CD14-positive monocyte (primary cell): ENCODE results near the gene CBX5. TPM values are rescaled to one million over a fixed set of nuclear protein-coding genes. Genes with fewer than 3 reads are reported as not detected.

ENCODE experiments used
- DNase-seq, 3 donors: peaks; one replicate each; pipeline ENCODE4 v3.0.0-alpha.2; 2011 to 2022
- H2AFZ ChIP-seq: 2 replicates; pipeline ENCODE4 v1.6.0; 2012; ENCODE audit warnings: mild to moderate bottlenecking, low read depth, low read length, inconsistent platforms; ENCODE audit not compliant: insufficient read depth, poor library complexity, severe bottlenecking
- H3K27ac ChIP-seq, 2 donors: 1 replicate in 1 of 2; 2 replicates in 1 of 2; pipeline ENCODE4 v1.5.1; 2012 to 2013; ENCODE audit warnings: low read length in 2 of 2, control low read depth in 1 of 2, inconsistent platforms in 1 of 2, low read depth in 1 of 2, mild to moderate bottlenecking in 1 of 2
- H3K27me3 ChIP-seq, 2 donors: one replicate each; pipeline versions ENCODE4 v1.6.0 to v1.6.1; 2011 to 2013; ENCODE audit warnings: low read length in 2 of 2; ENCODE audit not compliant: control insufficient read depth in 2 of 2, insufficient read depth in 2 of 2
- H3K36me3 ChIP-seq, 2 donors: replicated peaks in 1 of 2; 1 replicate in 1 of 2; 2 replicates in 1 of 2; pipeline versions ENCODE4 v1.5.1 to v1.6.1; 2012 to 2013; ENCODE audit warnings: low read length in 2 of 2, control low read depth in 1 of 2, inconsistent platforms in 1 of 2, mild to moderate bottlenecking in 1 of 2; ENCODE audit not compliant: insufficient read depth in 2 of 2, control insufficient read depth in 1 of 2
- H3K4me1 ChIP-seq, 2 donors: 1 replicate in 1 of 2; 2 replicates in 1 of 2; pipeline versions ENCODE4 v1.5.1 to v1.6.1; 2012 to 2013; ENCODE audit warnings: low read length in 2 of 2, control low read depth in 1 of 2, inconsistent platforms in 1 of 2, mild to moderate bottlenecking in 1 of 2, moderate library complexity in 1 of 2; ENCODE audit not compliant: insufficient read depth in 2 of 2, control insufficient read depth in 1 of 2
- H3K4me2 ChIP-seq: replicated peaks from 2 replicates; pipeline ENCODE3; 2012; ENCODE audit warnings: low read length, moderate library complexity, mild to moderate bottlenecking; ENCODE audit not compliant: poor library complexity, severe bottlenecking; ENCODE audit errors: extremely low read depth
- H3K4me3 ChIP-seq, 3 experiments: fragments of 200-600 bp in 1 of 3; sonication (generic) in 1 of 3; replicated peaks in 1 of 3; 1 replicate in 2 of 3; 2 replicates in 1 of 3; pipeline ENCODE4 v1.5.1; 2011 to 2013; ENCODE audit warnings: low read length in 3 of 3, mild to moderate bottlenecking in 3 of 3, control low read depth in 2 of 3, low read depth in 2 of 3, inconsistent platforms in 1 of 3, moderate library complexity in 1 of 3
- H3K79me2 ChIP-seq: 2 replicates; pipeline ENCODE4 v1.6.0; 2012; ENCODE audit warnings: mild to moderate bottlenecking, control low read depth, inconsistent platforms, low read length, moderate library complexity; ENCODE audit not compliant: insufficient read depth
- H3K9ac ChIP-seq: 2 replicates; pipeline ENCODE4 v1.6.0; 2017; ENCODE audit warnings: low read length, mild to moderate bottlenecking; ENCODE audit not compliant: insufficient read depth, poor library complexity, severe bottlenecking
- H3K9me3 ChIP-seq, 2 donors: replicated peaks in 1 of 2; 1 replicate in 1 of 2; 2 replicates in 1 of 2; pipeline versions ENCODE4 v1.5.1 to v1.6.1; 2012 to 2013; ENCODE audit warnings: low read length in 2 of 2, control low read depth in 1 of 2; ENCODE audit not compliant: control insufficient read depth in 1 of 2, insufficient read depth in 1 of 2
- H4K20me1 ChIP-seq: 2 replicates; pipeline ENCODE4 v1.6.0; 2012; ENCODE audit warnings: mild to moderate bottlenecking, low read length, control low read depth, moderate library complexity; ENCODE audit not compliant: insufficient read depth
- H3K27ac Mint-ChIP-seq, 7 donors: one replicate each; pipeline ENCODE4 v1.8.0; 2020; ENCODE audit warnings: mild to moderate bottlenecking in 7 of 7, mixed read lengths in 7 of 7, moderate library complexity in 6 of 7, inconsistent platforms in 2 of 7
- H3K27me3 Mint-ChIP-seq, 3 donors: one replicate each; pipeline ENCODE4 v1.8.0; 2021 to 2022; ENCODE audit warnings: low read depth in 3 of 3, mild to moderate bottlenecking in 3 of 3, mixed read lengths in 3 of 3, moderate library complexity in 3 of 3, inconsistent platforms in 1 of 3
- H3K36me3 Mint-ChIP-seq, 2 donors: one replicate each; pipeline ENCODE4 v1.8.0; 2020; ENCODE audit warnings: mixed read lengths in 2 of 2, inconsistent platforms in 1 of 2, mild to moderate bottlenecking in 1 of 2
- H3K4me1 Mint-ChIP-seq: one replicate; pipeline ENCODE4 v1.8.0; 2020; ENCODE audit warnings: mild to moderate bottlenecking, mixed read lengths
- H3K4me3 Mint-ChIP-seq, 2 donors: one replicate each; pipeline ENCODE4 v1.8.0; 2020; ENCODE audit warnings: mild to moderate bottlenecking in 2 of 2, mixed read lengths in 2 of 2, moderate library complexity in 1 of 2
- H3K9me3 Mint-ChIP-seq, 7 donors: one replicate each; pipeline ENCODE4 v1.8.0; 2020 to 2022; ENCODE audit warnings: mixed read lengths in 7 of 7, mild to moderate bottlenecking in 6 of 7, moderate library complexity in 6 of 7, inconsistent platforms in 2 of 7
- WGBS: methylation state at CpG from one replicate; pipeline ENCODE4 v1.1.5; 2013; ENCODE audit warnings: missing lambda C conversion rate; ENCODE audit not compliant: insufficient coverage; 5-methylcytosine and 5-hydroxymethylcytosine counted together
- intact Hi-C, 2 donors: fragments of 100-400 bp; cut with micrococcal nuclease; formaldehyde crosslinking; loops; one replicate each; pipeline versions ENCODE4 v1.15.0 to v1.15.1; 2023
- polyA plus RNA-seq, 3 donors: library from polyadenylated mRNA; depleted of rRNA in 1 of 3; unstranded in 2 of 3; stranded (reverse) in 1 of 3; fragments of 300-500 nt in 2 of 3; fragments of >200 nt in 1 of 3; fragmentation: Illumina TruSeq in 2 of 3; gene quantifications; 1 replicate in 2 of 3; 2 replicates in 1 of 3; pipeline ENCODE4 v1.2.3, GENCODE V29; 2012 to 2021
- TF ChIP-seq, protein P1 (sequence below): fragments of 200-600 bp; IDR thresholded peaks from one replicate; pipeline ENCODE4 v1.8.0; 2022; ENCODE audit warnings: antibody characterized with exemption, mild to moderate bottlenecking

Gene CBX5
- polyA plus RNA-seq, 3 donors: 2.9 to 5.4 (median 4.8) TPM

DNA sequence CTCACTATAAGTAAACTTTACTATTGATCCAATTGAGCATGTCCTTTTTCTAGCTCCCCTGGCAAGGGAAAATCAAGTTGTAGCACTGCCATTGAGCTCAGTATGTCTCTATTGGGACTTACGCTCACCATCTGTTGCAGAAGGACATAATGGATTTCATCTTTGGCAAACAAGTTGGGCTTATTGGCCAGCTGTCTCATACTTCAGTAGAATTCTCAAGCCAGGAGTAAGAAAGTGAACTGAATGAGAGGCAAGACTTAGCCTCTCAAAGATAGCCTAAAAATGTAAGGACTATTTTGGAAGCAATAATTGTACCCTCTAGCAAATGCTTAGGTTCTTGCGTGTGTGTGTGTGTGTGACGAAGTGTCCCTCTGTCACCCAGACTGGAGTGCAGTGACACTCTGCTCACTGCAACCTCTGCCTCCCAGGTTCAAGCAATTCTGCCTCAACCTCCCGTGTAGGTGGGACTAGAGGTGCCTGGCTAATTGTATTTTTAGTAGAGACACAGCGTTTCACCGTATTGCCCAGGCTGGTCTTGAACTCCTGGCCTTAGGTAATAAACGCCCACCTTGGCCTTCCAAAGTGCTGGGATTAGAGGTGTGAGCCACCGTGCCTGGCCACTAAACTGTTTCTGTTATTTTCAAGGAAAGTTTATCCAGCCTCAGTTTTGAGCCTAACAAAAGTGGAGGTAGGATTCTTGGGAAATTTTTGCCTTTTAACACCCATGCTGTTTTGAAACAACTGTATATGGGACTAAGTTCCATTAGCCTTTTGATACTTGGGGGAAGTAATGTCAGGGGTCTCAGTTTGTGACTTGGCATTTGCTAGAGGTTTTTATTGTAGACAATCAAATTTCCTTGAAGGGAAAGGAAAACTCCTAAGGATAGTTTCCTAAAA lies 7.6 kb upstream of the CBX5 start:
- Mint-ChIP-seq H3K4me1 (peaks cover 91% of the 10 kb centered on the region), H3K4me3 (no peak overlapping the region), H3K27me3 (no peaks in the 10 kb centered on the region), H3K9me3 (no peaks in the 10 kb centered on the region), H3K36me3 (peaks cover 86 to 97% of the 10 kb centered on the region in 2 donors), H3K27ac (peak overlapping the region; percentile 19 to 94 (median 35))
- Histone ChIP-seq H3K27me3 (no peaks in the 10 kb centered on the region), H3K79me2 (peaks cover 100% of the 10 kb centered on the region), H4K20me1 (peaks cover 98% of the 10 kb centered on the region), H3K9me3 (no peaks in the 10 kb centered on the region), H3K4me2 (no peak overlapping the region), H3K36me3 (peaks cover 72 to 97% of the 10 kb centered on the region in 2 donors), H2AFZ (no peak overlapping the region), H3K4me3 (no peak overlapping the region), H3K9ac (no peak overlapping the region), H3K4me1 (peaks cover 91 to 100% of the 10 kb centered on the region in 2 donors), H3K27ac (peak overlapping the region; percentile 23 to 83)
- TF ChIP-seq, protein P1, sequence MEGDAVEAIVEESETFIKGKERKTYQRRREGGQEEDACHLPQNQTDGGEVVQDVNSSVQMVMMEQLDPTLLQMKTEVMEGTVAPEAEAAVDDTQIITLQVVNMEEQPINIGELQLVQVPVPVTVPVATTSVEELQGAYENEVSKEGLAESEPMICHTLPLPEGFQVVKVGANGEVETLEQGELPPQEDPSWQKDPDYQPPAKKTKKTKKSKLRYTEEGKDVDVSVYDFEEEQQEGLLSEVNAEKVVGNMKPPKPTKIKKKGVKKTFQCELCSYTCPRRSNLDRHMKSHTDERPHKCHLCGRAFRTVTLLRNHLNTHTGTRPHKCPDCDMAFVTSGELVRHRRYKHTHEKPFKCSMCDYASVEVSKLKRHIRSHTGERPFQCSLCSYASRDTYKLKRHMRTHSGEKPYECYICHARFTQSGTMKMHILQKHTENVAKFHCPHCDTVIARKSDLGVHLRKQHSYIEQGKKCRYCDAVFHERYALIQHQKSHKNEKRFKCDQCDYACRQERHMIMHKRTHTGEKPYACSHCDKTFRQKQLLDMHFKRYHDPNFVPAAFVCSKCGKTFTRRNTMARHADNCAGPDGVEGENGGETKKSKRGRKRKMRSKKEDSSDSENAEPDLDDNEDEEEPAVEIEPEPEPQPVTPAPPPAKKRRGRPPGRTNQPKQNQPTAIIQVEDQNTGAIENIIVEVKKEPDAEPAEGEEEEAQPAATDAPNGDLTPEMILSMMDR: no peak
- intact Hi-C loops: no loop called here
- WGBS: 54% methylated on average over 5 of the region's 8 CpGs
- no peak for DNase-seq

DNA sequence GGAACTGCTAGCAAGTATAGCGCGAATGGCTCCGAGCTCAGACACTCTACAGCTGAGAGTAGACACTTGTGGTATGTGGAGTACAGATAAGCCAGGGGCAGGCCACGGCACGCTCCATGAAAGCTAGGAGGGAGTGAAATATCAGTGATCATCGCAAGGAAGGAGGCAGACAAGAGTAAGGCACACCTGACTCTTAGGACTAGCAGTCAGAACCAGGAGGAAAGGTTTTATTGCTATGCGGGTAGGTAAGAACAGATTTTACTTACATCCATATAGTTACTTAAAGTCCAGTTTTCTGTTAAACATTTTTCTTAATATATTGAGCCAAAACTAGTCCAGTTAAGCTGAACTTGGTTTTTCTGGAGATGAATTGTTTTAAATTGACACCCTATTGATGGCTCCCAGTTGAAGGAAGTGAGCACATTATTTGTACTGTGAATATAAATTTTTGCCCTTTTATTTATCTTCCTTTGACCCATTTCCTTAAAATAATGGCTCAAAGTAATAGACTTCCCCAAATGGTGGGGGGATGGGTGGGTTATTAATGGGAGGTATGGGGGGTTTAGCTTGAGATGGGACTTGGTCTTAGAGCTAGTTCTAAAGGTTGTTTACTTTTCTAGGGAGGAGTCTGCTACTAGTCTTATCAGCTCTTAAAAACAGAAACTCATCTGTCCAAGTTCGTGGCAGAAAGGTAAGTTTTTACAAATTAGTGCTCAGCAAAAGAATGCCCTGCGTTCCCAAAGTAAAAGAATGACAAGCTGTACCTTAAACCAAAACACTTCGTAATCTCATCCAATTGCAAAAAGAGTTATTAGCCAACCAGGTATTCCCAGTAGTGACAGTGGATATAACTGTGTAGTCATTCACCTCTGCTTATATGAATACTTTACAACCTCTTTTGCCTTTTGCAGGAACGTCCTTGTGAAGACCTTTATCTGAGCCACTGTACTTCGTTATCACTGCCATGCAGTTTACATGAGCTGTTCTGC lies 6.4 kb upstream of the CBX5 start:
- no peak overlapping the region for H3K9ac ChIP-seq
- Mint-ChIP-seq H3K27me3 (no peaks in the 10 kb centered on the region), H3K4me3 (no peak overlapping the region), H3K36me3 (peaks cover 84 to 97% of the 10 kb centered on the region in 2 donors), H3K9me3 (no peaks in the 10 kb centered on the region), H3K4me1 (peaks cover 91% of the 10 kb centered on the region), H3K27ac (peak overlapping the region; percentile 71 to 88 (median 82))
- intact Hi-C loops: no loop called here
- H2AFZ ChIP-seq: no peak overlapping the region
- H3K36me3 ChIP-seq: peaks cover 73 to 96% of the 10 kb centered on the region in 2 donors
- 64% methylated on average over 5 of the region's 12 CpGs for WGBS
- H3K9me3 ChIP-seq: no peaks in the 10 kb centered on the region
- peak overlapping the region; percentile 46 to 74 for H3K27ac ChIP-seq
- peak overlapping the region; percentile 32 for H3K4me2 ChIP-seq
- peaks cover 98% of the 10 kb centered on the region for H4K20me1 ChIP-seq
- H3K4me3 ChIP-seq: peak overlapping the region in 1 of 3 experiments; percentile 31
- peaks cover 100% of the 10 kb centered on the region for H3K79me2 ChIP-seq
- DNase-seq: no peak
- TF ChIP-seq, protein P1: no peak
- no peaks in the 10 kb centered on the region for H3K27me3 ChIP-seq
- H3K4me1 ChIP-seq: peaks cover 91 to 100% of the 10 kb centered on the region in 2 donors
